ENCODE data around the gene TMEM106B.

The TMEM106B gene

DNA sequence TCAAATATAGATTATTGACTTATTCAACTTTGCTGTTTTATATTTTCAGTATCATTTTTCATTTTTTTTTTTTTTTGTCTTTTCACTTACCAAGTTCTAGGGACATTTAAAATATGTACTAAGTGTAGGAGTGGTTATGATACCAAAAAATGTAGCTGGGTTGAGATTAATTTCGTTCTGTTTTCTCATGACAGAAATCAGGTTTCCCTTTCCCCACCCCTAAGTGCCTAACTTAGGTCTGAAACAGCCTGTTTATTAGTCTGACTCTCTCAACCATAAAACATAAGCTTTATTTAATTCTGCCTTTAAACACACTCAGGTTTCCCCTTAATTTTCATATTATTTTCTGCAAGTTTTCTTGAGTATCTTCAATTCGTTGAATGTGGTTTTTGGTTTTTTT lies 22.1 kb downstream of the TMEM106B start:
- no peaks in the 10 kb centered on the region for H3K27me3 ChIP-seq (ENCODE audit: insufficient read depth, low read length)
- H3K27ac ChIP-seq (ENCODE audit: low read depth, low read length, poor library complexity, severe bottlenecking), result no peak overlapping the region
- H3K4me3 ChIP-seq (ENCODE audit: low read depth, low read length, poor library complexity, severe bottlenecking), result no peak overlapping the region
- H3K9ac ChIP-seq (ENCODE audit: low read length), result no peak overlapping the region
- H3K9me3 ChIP-seq (ENCODE audit: low read length), result no peaks in the 10 kb centered on the region
- no peak for TF ChIP-seq EZH2 (IDR thresholded peaks at IDR 0.05; ENCODE audit: borderline replicate concordance, low read length)
- TF ChIP-seq, protein P1, sequence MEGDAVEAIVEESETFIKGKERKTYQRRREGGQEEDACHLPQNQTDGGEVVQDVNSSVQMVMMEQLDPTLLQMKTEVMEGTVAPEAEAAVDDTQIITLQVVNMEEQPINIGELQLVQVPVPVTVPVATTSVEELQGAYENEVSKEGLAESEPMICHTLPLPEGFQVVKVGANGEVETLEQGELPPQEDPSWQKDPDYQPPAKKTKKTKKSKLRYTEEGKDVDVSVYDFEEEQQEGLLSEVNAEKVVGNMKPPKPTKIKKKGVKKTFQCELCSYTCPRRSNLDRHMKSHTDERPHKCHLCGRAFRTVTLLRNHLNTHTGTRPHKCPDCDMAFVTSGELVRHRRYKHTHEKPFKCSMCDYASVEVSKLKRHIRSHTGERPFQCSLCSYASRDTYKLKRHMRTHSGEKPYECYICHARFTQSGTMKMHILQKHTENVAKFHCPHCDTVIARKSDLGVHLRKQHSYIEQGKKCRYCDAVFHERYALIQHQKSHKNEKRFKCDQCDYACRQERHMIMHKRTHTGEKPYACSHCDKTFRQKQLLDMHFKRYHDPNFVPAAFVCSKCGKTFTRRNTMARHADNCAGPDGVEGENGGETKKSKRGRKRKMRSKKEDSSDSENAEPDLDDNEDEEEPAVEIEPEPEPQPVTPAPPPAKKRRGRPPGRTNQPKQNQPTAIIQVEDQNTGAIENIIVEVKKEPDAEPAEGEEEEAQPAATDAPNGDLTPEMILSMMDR (IDR thresholded peaks at IDR 0.05; ENCODE audit: low read length), result no peak
- no peaks in the 10 kb centered on the region for H3K79me2 ChIP-seq (ENCODE audit: insufficient read depth, low read length)
- H3K4me1 ChIP-seq (ENCODE audit: insufficient read depth, low read length, severe bottlenecking), result no peaks in the 10 kb centered on the region
- no peak overlapping the region for H2AFZ ChIP-seq (ENCODE audit: low read length)
- H4K20me1 ChIP-seq (ENCODE audit: insufficient read depth, low read length), result no peaks in the 10 kb centered on the region
- H3K36me3 ChIP-seq (ENCODE audit: insufficient read depth, low read length), result peaks cover 22% of the 10 kb centered on the region
- H3K4me2 ChIP-seq (ENCODE audit: low read length), result no peak overlapping the region
- no peaks in the 10 kb centered on the region for H3F3A ChIP-seq (ENCODE audit: insufficient read depth, low read length)
- H3K9me2 ChIP-seq (ENCODE audit: low read depth, low read length), result no peaks in the 10 kb centered on the region

DNA sequence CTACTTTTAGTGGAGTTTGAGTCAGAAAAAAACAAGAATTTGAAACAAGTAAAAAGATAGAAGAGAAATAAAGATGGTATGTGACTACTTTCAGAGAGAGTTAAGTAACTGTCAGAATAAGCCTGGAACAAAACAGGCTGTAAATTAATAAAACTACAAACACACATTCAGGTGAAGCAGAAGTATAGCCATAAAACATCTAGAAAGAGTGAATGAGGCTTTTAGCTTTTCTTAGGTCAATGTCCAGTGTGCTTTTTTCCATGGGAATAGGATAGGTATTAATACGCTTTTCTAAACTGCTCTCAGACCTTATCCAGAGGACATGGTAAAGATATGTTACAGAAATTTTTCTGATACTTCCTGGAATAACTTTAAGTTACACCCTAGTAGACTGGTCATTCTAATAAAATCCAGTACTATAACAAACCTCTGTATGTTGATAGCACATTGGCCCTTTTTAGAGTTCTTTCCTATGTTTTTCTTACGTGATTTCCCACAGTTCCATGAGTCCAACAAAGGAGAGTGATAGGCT lies 23.3 kb downstream of the TMEM106B start:
- no peak overlapping the region for H3K27ac ChIP-seq (ENCODE audit: low read depth, low read length, poor library complexity, severe bottlenecking)
- H4K20me1 ChIP-seq (ENCODE audit: insufficient read depth, low read length), result no peaks in the 10 kb centered on the region
- no peak overlapping the region for H3K9ac ChIP-seq (ENCODE audit: low read length)
- H3K9me2 ChIP-seq (ENCODE audit: low read depth, low read length), result no peaks in the 10 kb centered on the region
- H3K4me3 ChIP-seq (ENCODE audit: low read depth, low read length, poor library complexity, severe bottlenecking), result no peak overlapping the region
- peaks cover 28% of the 10 kb centered on the region for H3K36me3 ChIP-seq (ENCODE audit: insufficient read depth, low read length)
- H3F3A ChIP-seq (ENCODE audit: insufficient read depth, low read length), result no peaks in the 10 kb centered on the region
- no peaks in the 10 kb centered on the region for H3K27me3 ChIP-seq (ENCODE audit: insufficient read depth, low read length)
- H3K4me1 ChIP-seq (ENCODE audit: insufficient read depth, low read length, severe bottlenecking), result no peaks in the 10 kb centered on the region
- no peaks in the 10 kb centered on the region for H3K79me2 ChIP-seq (ENCODE audit: insufficient read depth, low read length)
- H3K9me3 ChIP-seq (ENCODE audit: low read length), result no peaks in the 10 kb centered on the region
- no peak for TF ChIP-seq EZH2 (IDR thresholded peaks at IDR 0.05; ENCODE audit: borderline replicate concordance, low read length)
- TF ChIP-seq, protein P1 (IDR thresholded peaks at IDR 0.05; ENCODE audit: low read length), result no peak
- H2AFZ ChIP-seq (ENCODE audit: low read length), result no peak overlapping the region
- no peak overlapping the region for H3K4me2 ChIP-seq (ENCODE audit: low read length)

DNA sequence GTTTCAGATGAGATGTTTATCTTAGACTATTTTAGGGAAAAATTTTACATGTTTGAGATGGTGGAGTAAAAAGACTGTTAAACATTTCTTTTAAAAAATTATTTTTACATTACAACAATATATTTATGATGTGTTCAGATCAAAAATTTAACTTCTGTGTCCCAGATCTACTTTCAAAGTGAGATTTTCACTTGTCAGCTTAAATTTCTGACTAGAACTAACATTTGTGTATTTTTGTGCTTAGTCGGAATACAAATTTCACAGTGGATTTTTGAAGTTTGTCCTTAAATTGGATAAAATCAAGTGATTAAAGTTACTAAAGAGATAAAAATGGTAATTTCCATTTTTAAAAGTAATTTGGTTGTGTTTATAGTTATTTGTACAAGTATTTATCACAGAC lies 24.9 kb downstream of the TMEM106B start:
- H3K79me2 ChIP-seq (ENCODE audit: insufficient read depth, low read length), result no peaks in the 10 kb centered on the region
- H3K9me2 ChIP-seq (ENCODE audit: low read depth, low read length), result no peaks in the 10 kb centered on the region
- H3K4me1 ChIP-seq (ENCODE audit: insufficient read depth, low read length, severe bottlenecking), result no peaks in the 10 kb centered on the region
- H3K4me3 ChIP-seq (ENCODE audit: low read depth, low read length, poor library complexity, severe bottlenecking), result no peak overlapping the region
- H3K9ac ChIP-seq (ENCODE audit: low read length), result no peak overlapping the region
- H4K20me1 ChIP-seq (ENCODE audit: insufficient read depth, low read length), result no peaks in the 10 kb centered on the region
- TF ChIP-seq, protein P1 (IDR thresholded peaks at IDR 0.05; ENCODE audit: low read length), result no peak
- TF ChIP-seq EZH2 (IDR thresholded peaks at IDR 0.05; ENCODE audit: borderline replicate concordance, low read length), result no peak
- peaks cover 19% of the 10 kb centered on the region; the same call in 1 of the 2 replicates for H3K36me3 ChIP-seq (ENCODE audit: insufficient read depth, low read length)
- H3K4me2 ChIP-seq (ENCODE audit: low read length), result no peak overlapping the region
- H3K9me3 ChIP-seq (ENCODE audit: low read length), result no peaks in the 10 kb centered on the region
- no peak overlapping the region for H3K27ac ChIP-seq (ENCODE audit: low read depth, low read length, poor library complexity, severe bottlenecking)
- no peaks in the 10 kb centered on the region for H3F3A ChIP-seq (ENCODE audit: insufficient read depth, low read length)
- H3K27me3 ChIP-seq (ENCODE audit: insufficient read depth, low read length), result no peaks in the 10 kb centered on the region
- H2AFZ ChIP-seq (ENCODE audit: low read length), result no peak overlapping the region
